IPS DF 4.7 (cell line): Measurements from ENCODE around the gene RTF2.

Experiments used
- DNase-seq: peaks from one replicate; pipeline ENCODE4 v3.0.0-alpha.2; 2013; ENCODE audit warnings: low spot score; ENCODE audit errors: extremely low read depth

The RTF2 gene

GRCh38 chr20:56468316-56469076 lies at the start of gene RTF2:
Gene RTF2, plus strand, starts transcription at chr20:56468627. Its CDS starts 71 bp downstream, at chr20:56468698.
- peak; percentile 44 for DNase-seq

- DNase-seq, result no peak
These were observed 48.4 kb upstream of the RTF2 start for GRCh38 chr20:56420028-56420427.

- no peak for DNase-seq
These were observed 47.3 kb upstream of the RTF2 start for GRCh38 chr20:56420940-56421688.

GRCh38 chr20:56422076-56422823 lies 46.2 kb upstream of the RTF2 start:
- no peak for DNase-seq

- no peak for DNase-seq
These were observed 45.6 kb upstream of the RTF2 start for GRCh38 chr20:56422824-56423189.

- no peak for DNase-seq
These were observed 45.2 kb upstream of the RTF2 start for GRCh38 chr20:56423211-56423610.

- DNase-seq, result no peak
These were observed 44.5 kb upstream of the RTF2 start for GRCh38 chr20:56423886-56424285.

DNA sequence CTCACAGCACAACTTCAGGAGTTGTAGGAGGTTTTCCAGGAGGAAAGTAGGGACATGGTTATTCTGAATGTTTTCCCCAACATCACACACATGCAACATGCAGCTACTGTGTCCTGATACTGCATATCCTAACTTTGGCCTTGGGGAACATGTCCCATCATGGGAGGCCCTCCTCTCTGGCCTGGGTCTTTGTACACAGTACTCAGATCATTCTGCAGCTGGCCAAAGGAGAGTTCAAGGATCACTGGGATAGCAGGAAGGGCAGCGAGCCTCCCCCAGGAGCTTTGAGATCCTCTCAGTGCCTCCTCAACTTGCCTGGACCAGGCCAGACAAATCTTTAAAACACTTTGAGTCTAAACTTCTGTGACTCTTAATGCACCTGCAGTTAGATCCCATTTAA lies 43.5 kb upstream of the RTF2 start:
- no peak for DNase-seq

GRCh38 chr20:56426026-56426425 lies 42.4 kb upstream of the RTF2 start:
- no peak for DNase-seq

DNA sequence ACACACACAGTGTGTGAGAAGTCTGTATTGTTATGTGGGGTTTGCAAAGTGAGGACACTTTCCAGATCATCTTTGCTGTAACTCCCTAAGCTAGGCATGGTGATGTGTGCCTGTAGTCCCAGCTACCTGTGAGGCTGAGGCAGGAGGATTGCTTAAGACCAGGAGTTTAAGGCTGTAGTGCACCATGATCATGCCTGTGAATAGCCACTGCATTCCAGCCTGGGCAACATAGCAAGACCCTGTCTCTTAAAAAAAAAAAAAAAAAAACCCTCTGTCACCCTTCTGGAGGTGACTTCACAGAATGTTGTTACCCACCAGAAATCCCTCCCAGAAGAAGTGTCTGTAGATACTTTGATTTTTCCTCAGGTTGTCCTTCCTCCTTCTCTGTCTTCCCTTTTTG lies 41.5 kb upstream of the RTF2 start:
- no peak for DNase-seq

GRCh38 chr20:56427797-56428196 lies 40.6 kb upstream of the RTF2 start:
- no peak for DNase-seq

DNA sequence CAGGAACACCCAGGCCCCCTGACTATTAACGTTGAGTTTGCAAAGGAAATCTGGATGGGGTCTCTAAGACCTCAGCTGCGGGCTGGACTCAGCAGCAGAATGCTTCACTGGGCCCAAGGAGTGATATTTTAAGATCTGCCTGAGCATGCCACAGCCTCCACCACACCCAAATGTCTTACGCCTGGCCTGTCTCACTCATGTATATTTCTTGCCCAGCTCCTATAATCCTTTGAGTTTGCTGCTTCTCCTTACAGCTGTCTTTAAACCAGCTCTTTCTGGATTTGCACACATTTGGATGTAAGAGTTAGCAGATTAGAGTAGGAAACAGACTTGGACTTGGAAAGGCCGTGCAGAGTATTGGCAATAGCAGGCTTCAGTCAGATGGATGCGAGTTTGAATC lies 40.0 kb upstream of the RTF2 start:
- no peak for DNase-seq

DNA sequence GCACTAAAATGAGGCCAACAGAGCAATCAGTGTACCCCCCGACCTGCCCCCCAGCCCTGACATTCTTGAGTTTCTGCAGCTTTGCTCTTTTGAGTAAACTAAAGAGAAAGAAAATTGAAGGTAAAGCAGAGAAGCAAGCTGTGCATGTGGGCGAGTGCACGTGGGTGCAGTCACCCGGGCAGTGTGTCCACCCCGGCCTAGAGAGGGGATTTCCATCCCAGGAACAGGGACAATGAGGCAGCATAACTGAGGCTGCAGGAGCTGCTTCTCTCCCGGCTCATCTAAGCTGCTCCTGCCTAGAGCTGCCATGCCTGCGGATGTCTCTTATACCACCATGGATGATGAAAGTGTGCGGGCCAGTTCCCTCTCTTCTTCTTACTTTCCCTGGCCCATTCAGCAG lies 39.5 kb upstream of the RTF2 start:
- no peak for DNase-seq

GRCh38 chr20:56429502-56429901 lies 38.9 kb upstream of the RTF2 start:
- no peak for DNase-seq

GRCh38 chr20:56429941-56430340 lies 38.5 kb upstream of the RTF2 start:
- DNase-seq, result no peak

DNA sequence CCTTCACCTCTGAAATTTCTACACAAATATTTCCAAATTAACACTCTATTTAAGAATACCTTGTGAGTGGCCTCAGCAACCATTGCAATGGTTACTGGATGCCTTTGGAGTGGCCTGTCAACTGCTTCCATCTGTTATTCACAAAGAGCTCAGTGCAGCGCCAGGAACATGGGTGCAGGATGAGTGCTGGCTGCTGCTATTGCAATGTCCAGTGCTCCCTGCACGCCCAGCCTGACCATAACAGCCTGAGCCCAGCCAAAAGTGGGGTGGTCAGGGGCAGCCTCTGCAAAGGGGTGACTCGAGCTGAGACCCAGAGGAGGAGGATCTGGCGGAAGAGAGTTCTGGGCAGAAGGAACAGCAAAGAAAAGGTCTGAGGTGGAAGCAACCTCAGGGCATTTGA lies 38.0 kb upstream of the RTF2 start:
- no peak for DNase-seq

GRCh38 chr20:56430957-56431356 lies 37.5 kb upstream of the RTF2 start:
- DNase-seq, result no peak

DNA sequence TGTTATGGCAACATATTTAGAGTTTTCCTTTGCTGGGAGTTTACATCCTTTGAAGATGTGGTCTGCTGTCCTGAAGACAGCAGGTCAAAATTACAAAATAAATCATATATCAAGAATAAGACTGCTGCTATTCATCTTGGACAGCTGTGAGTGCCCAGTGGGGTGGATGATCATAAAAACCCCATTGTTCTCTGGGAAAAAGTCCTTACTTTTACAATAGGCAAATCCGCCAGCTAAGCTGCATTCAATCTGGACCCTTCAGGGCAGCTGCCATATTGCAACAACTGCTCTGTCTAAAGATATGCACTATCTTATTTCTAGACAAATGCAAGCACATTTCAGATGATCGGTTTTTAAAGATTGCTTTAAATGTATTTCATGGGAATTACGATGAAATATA lies 37.0 kb upstream of the RTF2 start:
- DNase-seq, result no peak

DNA sequence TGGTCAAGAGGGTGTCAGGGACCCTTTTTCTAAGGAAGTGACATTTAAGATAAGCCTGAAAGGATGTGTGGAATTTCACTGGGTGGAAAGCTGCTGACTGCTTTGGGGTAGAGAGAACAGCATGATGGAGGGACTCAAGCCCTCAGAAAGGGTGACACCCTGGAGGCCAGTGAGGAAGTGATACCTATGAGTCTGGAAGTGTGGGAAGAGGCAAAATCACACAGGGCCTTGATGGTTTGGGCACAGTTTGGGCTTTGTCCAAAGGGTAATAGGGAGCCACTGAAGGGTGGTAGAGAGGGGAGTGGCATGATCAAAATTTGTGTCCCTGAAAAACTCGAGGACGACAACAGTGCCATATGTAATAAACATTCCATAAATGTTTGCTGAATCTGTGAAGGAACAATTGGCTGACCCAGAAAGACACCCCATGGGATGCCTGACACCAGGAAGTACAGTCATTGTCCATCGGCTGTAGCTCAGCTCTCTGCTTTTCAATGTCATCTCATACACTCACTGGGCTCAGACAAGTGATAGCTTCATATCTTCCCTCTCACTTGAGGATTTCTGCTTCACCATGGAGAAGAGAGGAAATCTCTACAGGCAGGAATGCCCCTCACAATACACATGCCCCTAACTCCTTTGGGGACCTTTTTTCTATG lies 35.1 kb upstream of the RTF2 start:
- DNase-seq, result no peak

GRCh38 chr20:56433880-56434255 lies 34.6 kb upstream of the RTF2 start:
- no peak for DNase-seq

DNA sequence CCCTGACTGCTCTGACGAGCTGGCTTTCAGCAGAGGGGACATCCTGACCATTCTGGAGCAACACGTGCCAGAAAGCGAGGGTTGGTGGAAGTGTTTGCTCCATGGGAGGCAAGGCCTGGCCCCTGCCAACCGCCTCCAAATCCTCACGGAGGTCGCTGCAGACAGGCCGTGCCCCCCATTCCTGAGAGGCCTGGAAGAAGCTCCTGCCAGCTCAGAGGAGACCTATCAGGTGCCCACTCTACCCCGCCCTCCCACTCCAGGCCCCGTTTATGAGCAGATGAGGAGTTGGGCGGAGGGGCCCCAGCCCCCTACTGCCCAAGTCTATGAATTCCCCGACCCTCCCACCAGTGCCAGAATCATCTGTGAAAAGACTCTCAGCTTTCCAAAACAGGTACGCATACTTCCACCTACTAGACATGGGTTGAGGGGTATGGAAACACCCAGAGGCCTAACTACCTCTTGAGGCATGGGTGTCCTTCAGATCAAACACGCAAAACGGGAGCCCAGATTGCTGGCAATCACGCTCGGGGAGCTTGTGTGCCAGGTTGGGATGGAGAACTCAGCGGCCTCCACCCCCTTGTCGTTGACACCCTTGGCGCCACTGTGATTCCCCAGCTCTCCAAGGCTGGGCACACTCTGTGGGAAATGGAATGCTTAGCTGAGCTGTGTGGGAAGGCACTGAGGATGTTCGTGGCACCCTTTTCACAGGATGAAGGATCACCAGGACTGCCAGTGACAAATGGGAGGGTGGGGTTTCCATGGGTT lies 31.0 kb upstream of the RTF2 start:
- DNase-seq, result no peak
